ENCODE measurements around the gene ZNF8.
"Not testable (repeated sequence)": the region's sequence is repeated elsewhere in the genome, so short reads cannot be mapped to it uniquely, and the experiment has no call there.

The ZNF8 gene

DNA sequence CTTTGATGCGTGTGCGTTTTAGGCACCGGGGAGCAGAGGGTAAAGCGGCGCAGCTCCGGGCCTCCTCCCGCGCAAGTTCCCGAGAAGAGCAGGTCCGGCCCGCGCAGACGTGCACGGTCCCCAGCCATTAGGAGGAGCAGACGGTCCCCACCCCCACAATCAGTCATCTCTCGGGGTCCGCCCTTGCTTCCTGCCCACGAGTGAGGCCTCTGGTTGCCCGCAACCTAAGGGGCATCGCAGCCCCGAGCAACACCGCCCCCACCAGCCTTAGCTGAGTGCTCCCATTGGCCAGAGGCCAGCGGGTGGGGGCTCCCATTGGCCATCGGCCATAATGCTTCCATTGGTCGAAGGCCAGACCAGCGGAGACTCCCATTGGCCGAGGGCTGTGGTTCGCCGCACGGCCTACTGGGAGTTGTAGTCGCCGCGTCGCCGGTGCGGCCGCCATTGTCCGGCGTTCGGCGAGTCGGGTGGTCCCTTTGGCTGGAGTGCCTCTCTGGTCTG is at the start of gene ZNF8:
ZNF8 (plus strand) TSS at position 415 of the 501 bp plus-strand sequence. CDS start 127 bp downstream, outside the sequence.
- Mint-ChIP-seq H3K4me3 (peak within 1 kb of the TSS; percentile 94), H3K9me3 (no peaks in the 10 kb centered on the region), H3K27me3 (no peaks in the 10 kb centered on the region), H3K27ac (peak within 1 kb of the TSS; percentile 95), H3K36me3 (peaks cover 32% of the 10 kb centered on the region), H3K4me1 (peaks cover 48% of the 10 kb centered on the region)

DNA sequence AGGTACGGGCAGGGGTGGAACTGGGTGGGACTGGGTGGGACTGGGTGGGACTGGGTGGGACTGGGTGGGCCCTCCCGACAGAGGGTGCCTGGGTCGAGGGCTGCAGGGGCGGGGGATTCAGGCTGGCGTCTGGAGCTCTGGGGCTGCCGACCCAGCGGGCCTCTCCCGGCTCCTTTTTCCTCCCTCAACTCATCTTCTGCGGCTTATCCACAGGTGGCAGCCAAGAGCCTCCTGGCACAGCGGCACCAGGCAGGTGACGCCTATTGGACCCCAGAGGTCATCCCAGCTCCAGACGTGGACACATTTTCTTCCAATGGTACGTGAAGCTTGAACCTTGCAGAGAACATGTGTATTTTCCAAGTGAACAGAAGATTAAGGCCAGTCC is 49.5 kb upstream of the ZNF8 start:
- Mint-ChIP-seq H3K9me3 (peaks cover 27% of the 10 kb centered on the region), H3K27me3 (no peaks in the 10 kb centered on the region), H3K27ac (no peak overlapping the region), H3K4me1 (peaks cover 22% of the 10 kb centered on the region), H3K36me3 (peaks cover 43% of the 10 kb centered on the region), H3K4me3 (peak overlapping the region; percentile 95)

DNA sequence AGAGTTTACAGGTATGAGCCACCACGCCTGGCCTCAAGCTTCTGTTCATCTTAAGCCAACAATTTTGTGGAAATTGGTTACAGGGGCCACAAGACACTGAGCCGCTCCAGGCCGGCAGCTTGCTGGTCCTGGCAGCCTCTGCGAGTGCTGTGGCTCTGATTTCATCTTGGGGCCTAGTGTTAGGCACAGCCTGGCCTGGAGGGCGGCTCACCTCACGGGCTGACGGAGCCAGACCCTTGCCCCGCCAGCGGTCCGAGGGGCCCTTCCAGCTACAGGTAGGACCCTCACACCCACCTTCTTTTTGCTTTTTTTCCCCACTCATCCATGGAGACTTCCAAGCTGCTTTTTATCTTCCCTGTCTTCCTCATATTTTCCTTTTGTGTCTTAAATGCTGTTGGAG is 41.4 kb upstream of the ZNF8 start:
- Mint-ChIP-seq H3K36me3 (peaks cover 71% of the 10 kb centered on the region), H3K9me3 (peaks cover 10% of the 10 kb centered on the region), H3K4me1 (no peaks in the 10 kb centered on the region), H3K27ac (no peak overlapping the region), H3K27me3 (no peaks in the 10 kb centered on the region), H3K4me3 (no peak overlapping the region)

DNA sequence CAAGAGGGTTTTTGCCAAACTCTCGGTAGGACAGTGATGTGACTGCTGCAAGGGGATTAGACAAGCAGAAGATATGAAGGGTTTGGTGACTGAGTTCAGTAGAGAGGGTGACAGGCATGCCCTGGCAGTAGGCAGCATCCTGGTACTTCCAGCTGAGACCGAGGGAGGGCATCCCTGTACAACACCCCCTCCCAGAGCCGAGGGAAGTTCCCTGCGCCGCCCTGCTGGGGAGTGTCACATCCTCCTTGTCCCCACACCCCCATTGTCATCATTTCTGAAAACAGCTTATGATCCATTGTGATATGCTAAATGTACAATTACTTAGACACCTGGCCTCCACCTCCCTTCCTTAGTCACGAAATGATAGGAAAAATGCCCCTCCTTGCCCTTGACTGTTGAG is 35.4 kb upstream of the ZNF8 start:
- Mint-ChIP-seq H3K27ac (no peak overlapping the region), H3K4me3 (no peak overlapping the region)

DNA sequence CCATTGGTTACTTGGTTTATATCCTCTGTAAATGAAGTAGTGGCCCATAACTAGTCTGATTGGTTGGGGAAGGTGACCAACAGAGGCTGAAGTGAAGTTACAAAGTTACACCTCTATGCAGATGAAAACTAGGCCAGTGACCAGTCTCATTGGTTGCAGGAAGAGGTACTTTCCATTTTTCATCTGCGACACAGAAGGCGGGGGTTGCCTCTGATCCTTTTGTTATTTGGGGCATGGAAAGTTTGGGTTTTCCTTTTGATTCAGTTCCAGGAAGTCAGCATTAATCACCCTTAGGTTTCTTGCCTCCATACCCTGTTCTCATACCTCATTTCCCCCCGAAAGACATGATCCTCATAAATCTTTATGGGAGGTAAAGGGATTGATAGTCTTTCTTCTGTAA is 29.9 kb upstream of the ZNF8 start:
- peaks cover 80% of the 10 kb centered on the region for H3K36me3 Mint-ChIP-seq
- no peaks in the 10 kb centered on the region for H3K4me1 Mint-ChIP-seq
- H3K4me3 Mint-ChIP-seq, result no peak overlapping the region
- no peak overlapping the region for H3K27ac Mint-ChIP-seq
- no peaks in the 10 kb centered on the region for H3K9me3 Mint-ChIP-seq
- H3K27me3 Mint-ChIP-seq, result no peaks in the 10 kb centered on the region

More for the DNA sequence above, 35.4 kb upstream of the ZNF8 start:
- H3K27me3 Mint-ChIP-seq, result no peaks in the 10 kb centered on the region
- H3K4me1 Mint-ChIP-seq, result no peaks in the 10 kb centered on the region
- H3K9me3 Mint-ChIP-seq, result peaks cover 9% of the 10 kb centered on the region
- peaks cover 77% of the 10 kb centered on the region for H3K36me3 Mint-ChIP-seq

DNA sequence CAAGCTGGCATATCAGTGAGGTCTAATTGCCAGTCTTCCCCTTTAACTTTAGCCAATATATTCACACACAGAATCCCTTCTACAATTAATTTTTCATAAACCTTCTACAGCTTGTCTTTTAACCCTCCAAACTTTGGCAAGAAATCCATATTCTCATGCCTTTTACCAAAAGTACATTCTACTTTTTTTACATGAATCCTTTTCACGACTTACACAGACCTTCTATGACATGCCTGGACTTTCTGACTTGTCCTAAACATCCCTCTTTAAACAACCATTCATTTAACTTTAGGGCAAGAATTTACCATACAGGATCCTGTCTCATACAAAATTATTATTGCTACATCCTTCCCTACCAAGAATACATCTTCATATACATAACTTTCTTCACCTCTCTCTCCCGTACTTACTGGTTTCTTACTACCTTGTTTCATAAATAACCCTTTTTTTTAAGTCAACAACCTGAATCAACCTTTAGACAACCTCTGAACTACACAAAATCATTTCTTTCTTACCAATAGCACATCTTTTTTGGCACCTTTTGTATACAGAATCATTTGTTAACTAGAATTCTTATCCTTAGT is 26.6 kb upstream of the ZNF8 start:
- Mint-ChIP-seq H3K4me3 (no peak overlapping the region), H3K9me3 (no peaks in the 10 kb centered on the region), H3K27ac (no peak overlapping the region), H3K4me1 (no peaks in the 10 kb centered on the region), H3K27me3 (no peaks in the 10 kb centered on the region), H3K36me3 (peaks cover 70% of the 10 kb centered on the region)

DNA sequence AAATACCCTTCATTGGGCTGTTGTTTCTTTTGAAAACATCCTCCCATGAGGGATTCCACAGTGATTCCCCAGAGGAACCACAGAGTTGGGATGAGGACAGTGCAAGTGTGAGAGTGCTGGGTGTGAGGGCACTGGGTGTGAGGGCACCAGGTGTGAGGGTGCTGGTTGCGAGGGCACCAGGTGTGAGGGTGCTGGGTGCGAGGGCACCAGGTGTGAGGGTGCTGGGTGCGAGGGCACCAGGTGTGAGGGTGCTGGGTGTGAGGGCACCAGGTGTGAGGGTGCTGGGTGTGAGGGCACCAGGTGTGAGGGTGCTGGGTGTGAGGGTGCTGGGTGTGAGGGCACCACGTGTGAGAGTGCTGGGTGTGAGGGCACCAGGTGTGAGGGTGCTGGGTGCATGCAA is 20.5 kb upstream of the ZNF8 start:
- not testable (repeated sequence) for H3K9me3 Mint-ChIP-seq, H3K27me3 Mint-ChIP-seq, H3K4me1 Mint-ChIP-seq, H3K4me3 Mint-ChIP-seq, H3K27ac Mint-ChIP-seq
- H3K36me3 Mint-ChIP-seq, result peaks cover 76% of the 10 kb centered on the region

DNA sequence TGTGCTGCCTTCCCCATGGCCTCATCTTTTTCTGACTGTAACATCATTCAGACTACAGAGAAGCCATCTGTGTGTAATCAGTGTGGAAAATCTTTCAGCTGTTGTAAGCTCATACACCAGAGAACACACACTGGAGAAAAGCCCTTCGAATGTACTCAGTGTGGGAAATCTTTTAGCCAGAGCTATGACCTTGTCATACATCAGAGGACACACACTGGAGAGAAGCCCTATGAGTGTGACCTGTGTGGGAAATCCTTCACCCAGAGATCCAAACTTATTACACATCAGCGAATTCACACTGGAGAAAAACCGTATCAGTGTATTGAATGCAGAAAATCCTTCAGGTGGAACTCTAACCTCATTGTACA is 17.2 kb upstream of the ZNF8 start:
- Mint-ChIP-seq H3K4me3 (no peak overlapping the region), H3K4me1 (peaks cover 3% of the 10 kb centered on the region), H3K27me3 (no peaks in the 10 kb centered on the region), H3K27ac (no peak overlapping the region), H3K9me3 (peaks cover 5% of the 10 kb centered on the region), H3K36me3 (peaks cover 60% of the 10 kb centered on the region)

DNA sequence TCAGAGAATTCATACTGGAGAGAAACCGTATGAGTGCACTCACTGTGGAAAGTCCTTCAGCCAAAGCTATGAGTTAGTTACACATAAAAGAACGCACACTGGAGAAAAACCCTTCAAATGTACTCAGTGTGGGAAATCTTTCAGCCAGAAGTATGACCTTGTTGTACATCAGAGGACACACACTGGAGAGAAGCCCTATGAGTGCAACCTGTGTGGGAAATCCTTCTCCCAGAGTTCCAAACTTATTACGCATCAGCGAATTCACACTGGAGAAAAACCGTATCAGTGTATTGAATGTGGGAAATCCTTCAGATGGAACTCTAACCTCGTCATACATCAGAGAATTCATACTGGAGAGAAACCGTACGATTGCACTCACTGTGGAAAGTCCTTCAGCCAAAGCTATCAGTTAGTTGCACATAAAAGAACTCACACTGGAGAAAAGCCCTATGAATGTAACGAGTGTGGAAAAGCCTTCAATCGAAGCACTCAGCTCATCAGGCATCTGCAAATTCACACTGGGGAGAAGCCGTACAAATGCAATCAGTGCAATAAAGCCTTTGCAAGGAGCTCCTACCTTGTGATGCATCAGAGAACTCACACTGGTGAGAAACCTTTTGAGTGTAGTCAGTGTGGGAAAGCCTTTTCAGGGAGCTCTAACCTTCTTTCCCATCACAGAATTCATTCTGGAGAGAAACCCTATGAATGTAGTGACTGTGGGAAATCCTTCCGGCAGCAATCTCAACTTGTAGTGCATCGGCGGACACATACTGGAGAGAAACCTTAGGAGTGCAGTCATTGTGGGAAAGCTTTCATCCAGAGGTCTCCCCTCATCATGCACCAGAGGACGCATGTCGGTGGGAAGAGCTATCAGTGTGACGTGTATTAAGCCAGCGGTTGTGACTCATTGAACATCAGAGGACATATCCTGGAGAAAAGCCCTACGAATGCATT is 16.5 kb upstream of the ZNF8 start:
- H3K36me3 Mint-ChIP-seq, result peaks cover 61% of the 10 kb centered on the region
- H3K4me3 Mint-ChIP-seq, result no peak overlapping the region
- H3K27ac Mint-ChIP-seq, result no peak overlapping the region
- peaks cover 5% of the 10 kb centered on the region for H3K9me3 Mint-ChIP-seq
- H3K4me1 Mint-ChIP-seq, result peaks cover 3% of the 10 kb centered on the region
- H3K27me3 Mint-ChIP-seq, result no peaks in the 10 kb centered on the region

DNA sequence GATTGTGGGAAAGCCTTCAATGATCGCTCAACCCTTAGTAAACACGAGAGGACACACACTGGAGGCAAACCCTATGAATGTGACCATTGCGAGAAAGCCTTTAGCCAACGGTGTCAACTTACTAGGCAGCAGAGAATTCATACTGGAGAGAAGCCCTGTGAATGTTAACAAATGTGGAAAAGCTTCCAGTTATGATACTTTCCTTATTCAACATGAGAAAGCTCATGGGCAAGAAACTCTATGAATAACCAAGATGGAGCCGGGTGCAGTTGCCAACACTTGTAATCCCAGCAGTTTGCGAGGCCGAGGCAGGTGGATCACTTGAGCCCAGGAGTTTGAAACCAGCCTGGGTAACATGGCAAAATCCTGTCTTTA is 15.8 kb upstream of the ZNF8 start:
- Mint-ChIP-seq H3K9me3 (peaks cover 1% of the 10 kb centered on the region), H3K27ac (no peak overlapping the region), H3K4me3 (no peak overlapping the region), H3K36me3 (peaks cover 56% of the 10 kb centered on the region), H3K4me1 (peaks cover 1% of the 10 kb centered on the region), H3K27me3 (no peaks in the 10 kb centered on the region)

DNA sequence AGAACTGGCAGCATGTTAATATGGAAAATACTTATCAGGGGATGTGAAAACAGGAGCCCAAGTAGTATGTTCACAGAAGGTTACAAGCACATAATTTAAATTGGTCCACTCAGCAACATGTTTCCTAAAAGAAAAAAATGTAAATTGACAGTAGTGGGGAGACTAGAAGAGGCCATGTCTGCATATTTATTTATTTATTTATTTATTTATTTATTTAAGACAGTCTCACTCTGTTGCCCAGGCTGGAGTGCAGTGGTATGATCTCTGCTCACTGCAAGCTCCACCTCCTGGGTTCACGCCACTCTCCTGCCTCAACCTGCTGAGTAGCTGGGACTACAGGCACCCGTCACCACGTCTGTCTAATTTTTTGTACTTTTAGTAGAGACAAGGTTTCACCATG is 13.7 kb upstream of the ZNF8 start:
- no peaks in the 10 kb centered on the region for H3K9me3 Mint-ChIP-seq

DNA sequence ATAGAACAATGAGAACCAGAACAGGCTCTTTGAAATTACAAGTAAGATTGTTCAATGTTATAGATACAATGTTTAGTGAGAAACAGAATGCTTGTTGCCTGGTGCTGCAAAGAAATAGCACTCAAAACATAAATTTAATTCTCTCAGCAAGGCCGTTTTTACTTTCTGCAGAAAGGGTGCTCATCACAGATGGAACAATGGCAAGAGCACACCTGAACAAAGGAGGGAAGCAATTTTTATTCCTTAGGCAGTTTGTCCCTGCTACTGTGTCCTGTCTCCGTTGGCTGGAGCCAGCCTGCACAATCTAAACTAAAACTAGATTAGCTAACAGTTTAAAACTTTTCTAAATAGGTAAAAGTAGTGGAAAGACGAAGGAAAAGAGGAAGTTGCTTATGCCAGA is 10.4 kb upstream of the ZNF8 start:
- no peak overlapping the region for H3K27ac Mint-ChIP-seq
- H3K9me3 Mint-ChIP-seq, result no peaks in the 10 kb centered on the region
- H3K4me3 Mint-ChIP-seq, result no peak overlapping the region
- no peaks in the 10 kb centered on the region for H3K27me3 Mint-ChIP-seq
- H3K36me3 Mint-ChIP-seq, result peaks cover 36% of the 10 kb centered on the region
- H3K4me1 Mint-ChIP-seq, result no peaks in the 10 kb centered on the region

More for the DNA sequence above, 13.7 kb upstream of the ZNF8 start:
- Mint-ChIP-seq H3K27me3 (no peaks in the 10 kb centered on the region), H3K4me3 (no peak overlapping the region), H3K4me1 (no peaks in the 10 kb centered on the region), H3K36me3 (peaks cover 44% of the 10 kb centered on the region), H3K27ac (no peak overlapping the region)

DNA sequence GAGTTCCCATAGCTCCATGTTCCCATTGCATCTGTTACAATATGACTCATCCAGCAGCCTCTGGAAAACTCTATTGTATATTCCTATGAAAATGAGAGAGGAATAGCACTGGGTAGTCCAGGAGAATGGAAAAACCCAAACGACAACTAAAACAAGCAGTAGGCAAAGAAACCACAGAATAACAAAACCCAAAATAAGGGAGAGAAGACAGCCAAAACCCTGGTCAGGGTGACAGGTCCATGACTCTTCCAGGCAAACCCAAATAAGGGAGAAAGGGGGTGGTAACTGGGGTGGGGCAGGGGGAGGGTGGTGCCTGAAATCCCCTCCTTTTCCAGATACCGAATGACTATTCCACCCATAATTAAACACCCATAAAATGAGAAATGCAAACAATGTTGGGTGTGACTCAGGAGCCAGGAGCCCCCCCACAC is 4.0 kb upstream of the ZNF8 start:
- H3K9me3 Mint-ChIP-seq, result no peaks in the 10 kb centered on the region
- H3K27me3 Mint-ChIP-seq, result no peaks in the 10 kb centered on the region
- H3K4me3 Mint-ChIP-seq, result no peak overlapping the region
- H3K36me3 Mint-ChIP-seq, result peaks cover 43% of the 10 kb centered on the region
- H3K27ac Mint-ChIP-seq, result peak overlapping the region; percentile 46
- H3K4me1 Mint-ChIP-seq, result peaks cover 19% of the 10 kb centered on the region

DNA sequence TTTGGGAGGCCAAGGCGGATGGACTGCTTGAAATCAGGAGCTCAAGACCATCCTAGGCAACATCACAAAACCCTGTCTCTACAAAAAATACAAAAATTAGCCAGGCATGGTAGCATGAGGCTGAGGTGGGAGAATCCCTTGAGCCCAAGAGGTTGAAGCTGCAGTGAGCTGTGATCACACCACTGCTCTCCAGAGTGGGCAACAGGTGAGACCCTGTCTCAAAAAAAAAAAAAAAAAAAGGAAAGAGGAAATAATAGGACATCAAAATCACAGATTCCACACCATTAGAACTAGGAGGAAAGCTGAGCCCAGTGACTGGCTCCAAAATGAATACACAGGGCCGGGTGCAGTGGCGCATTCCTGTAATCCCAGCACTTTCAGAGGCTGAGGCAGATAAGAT is 3.2 kb upstream of the ZNF8 start:
- Mint-ChIP-seq H3K9me3 (no peaks in the 10 kb centered on the region), H3K4me3 (no peak overlapping the region), H3K36me3 (peaks cover 40% of the 10 kb centered on the region), H3K4me1 (peaks cover 27% of the 10 kb centered on the region), H3K27ac (no peak overlapping the region), H3K27me3 (no peaks in the 10 kb centered on the region)

DNA sequence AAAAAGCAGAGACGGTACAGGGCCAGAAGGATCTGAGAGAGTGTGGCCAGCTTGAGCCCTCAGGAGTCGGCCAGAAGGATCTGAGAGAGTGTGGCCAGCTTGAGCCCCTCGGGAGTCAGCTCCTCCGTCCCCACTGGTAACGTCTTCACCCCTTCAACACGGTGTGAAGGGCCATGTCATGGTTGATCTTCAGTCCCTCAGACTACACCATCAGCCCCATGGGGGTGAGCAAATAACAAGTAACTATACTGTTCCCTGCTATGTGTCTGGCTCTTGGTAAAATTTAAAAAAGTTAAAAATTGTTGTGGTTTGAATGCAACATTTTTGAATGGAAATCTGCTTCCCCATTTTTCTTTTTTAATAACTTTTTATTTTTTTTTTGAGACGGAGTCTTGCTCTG is 1.6 kb upstream of the ZNF8 start:
- H3K27me3 Mint-ChIP-seq, result no peaks in the 10 kb centered on the region
- peaks cover 32% of the 10 kb centered on the region for H3K36me3 Mint-ChIP-seq
- H3K4me1 Mint-ChIP-seq, result peaks cover 42% of the 10 kb centered on the region
- peak overlapping the region; percentile 69 for H3K4me3 Mint-ChIP-seq
- H3K9me3 Mint-ChIP-seq, result no peaks in the 10 kb centered on the region
- H3K27ac Mint-ChIP-seq, result no peak overlapping the region
